Fibroblast of the aortic adventitia (primary cell): Measurements from ENCODE around the gene LDLRAD3. TPM values are rescaled to one million over a fixed set of nuclear protein-coding genes. Genes with fewer than 3 reads are reported as not detected.

Experiments
- DNase-seq: peaks from one replicate; pipeline ENCODE4 v3.0.0-alpha.2; 2010; ENCODE audit warnings: low read depth
- H3K4me3 ChIP-seq: 2 replicates; pipeline ENCODE4 v1.5.1; 2011; ENCODE audit warnings: low read depth, mild to moderate bottlenecking, control low read depth, low read length, moderate library complexity
- total RNA-seq: library from RNA; depleted of rRNA; stranded (reverse); fragments of >200 nt; gene quantifications from 2 replicates; pipeline ENCODE4 v1.2.3, GENCODE V29; 2012; ENCODE audit warnings: low replicate concordance
- TF ChIP-seq, protein P1 (sequence below): IDR thresholded peaks from 2 replicates; pipeline ENCODE4 v1.5.1; 2011; ENCODE audit warnings: mild to moderate bottlenecking, low read length, control low read depth, inconsistent platforms; ENCODE audit not compliant: insufficient read depth

Gene LDLRAD3
- total RNA-seq, 1 donor, result 10.8 TPM

GRCh38 chr11:36132940-36133339 lies 189.1 kb downstream of the LDLRAD3 start:
- peak; percentile 23 for DNase-seq
- H3K4me3 ChIP-seq, result no peak overlapping the region
- TF ChIP-seq, protein P1, sequence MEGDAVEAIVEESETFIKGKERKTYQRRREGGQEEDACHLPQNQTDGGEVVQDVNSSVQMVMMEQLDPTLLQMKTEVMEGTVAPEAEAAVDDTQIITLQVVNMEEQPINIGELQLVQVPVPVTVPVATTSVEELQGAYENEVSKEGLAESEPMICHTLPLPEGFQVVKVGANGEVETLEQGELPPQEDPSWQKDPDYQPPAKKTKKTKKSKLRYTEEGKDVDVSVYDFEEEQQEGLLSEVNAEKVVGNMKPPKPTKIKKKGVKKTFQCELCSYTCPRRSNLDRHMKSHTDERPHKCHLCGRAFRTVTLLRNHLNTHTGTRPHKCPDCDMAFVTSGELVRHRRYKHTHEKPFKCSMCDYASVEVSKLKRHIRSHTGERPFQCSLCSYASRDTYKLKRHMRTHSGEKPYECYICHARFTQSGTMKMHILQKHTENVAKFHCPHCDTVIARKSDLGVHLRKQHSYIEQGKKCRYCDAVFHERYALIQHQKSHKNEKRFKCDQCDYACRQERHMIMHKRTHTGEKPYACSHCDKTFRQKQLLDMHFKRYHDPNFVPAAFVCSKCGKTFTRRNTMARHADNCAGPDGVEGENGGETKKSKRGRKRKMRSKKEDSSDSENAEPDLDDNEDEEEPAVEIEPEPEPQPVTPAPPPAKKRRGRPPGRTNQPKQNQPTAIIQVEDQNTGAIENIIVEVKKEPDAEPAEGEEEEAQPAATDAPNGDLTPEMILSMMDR, result no peak

DNA sequence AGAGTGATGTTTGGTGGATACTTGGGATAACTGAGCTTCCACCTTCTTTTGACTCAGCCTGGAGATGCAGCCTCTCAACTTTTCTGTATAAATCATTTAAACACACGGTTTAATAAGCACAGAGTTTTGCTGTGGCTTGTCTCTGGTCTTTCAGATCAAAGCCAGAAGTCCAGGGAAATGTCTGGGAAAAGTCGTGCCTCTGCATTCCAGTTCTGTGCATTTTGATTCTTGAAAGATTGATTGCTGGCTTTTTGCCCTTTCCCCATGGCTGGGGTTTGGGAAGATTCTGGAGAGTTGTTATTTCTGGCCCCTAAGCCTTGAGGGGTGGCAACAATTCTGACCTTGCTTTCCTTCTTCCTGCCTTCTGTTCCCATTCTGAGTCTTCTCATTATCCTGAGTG lies 191.2 kb downstream of the LDLRAD3 start:
- TF ChIP-seq, protein P1, result no peak
- DNase-seq, result peak; percentile 14
- no peak overlapping the region for H3K4me3 ChIP-seq

DNA sequence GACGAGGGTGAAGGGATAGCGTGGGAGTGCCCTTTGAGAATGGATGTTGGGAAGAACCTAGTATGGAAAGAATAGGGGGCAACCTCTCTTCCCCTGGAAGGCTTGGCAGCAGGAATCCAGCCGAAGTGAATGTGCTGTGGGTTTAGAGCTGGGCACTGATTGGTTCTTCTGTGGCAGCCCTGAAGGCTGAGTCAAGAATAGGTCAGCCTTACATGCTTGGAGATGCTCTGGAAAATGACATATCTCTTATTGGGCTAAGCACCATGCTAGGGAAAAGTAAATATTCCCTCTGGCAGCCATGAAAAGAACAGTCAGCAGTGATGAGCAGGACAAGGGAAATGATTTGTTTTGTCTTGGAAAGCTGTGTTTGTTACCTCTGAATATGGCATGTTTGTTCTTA lies 195.9 kb downstream of the LDLRAD3 start:
- H3K4me3 ChIP-seq, result no peak overlapping the region
- TF ChIP-seq, protein P1, result no peak
- DNase-seq, result no peak

DNA sequence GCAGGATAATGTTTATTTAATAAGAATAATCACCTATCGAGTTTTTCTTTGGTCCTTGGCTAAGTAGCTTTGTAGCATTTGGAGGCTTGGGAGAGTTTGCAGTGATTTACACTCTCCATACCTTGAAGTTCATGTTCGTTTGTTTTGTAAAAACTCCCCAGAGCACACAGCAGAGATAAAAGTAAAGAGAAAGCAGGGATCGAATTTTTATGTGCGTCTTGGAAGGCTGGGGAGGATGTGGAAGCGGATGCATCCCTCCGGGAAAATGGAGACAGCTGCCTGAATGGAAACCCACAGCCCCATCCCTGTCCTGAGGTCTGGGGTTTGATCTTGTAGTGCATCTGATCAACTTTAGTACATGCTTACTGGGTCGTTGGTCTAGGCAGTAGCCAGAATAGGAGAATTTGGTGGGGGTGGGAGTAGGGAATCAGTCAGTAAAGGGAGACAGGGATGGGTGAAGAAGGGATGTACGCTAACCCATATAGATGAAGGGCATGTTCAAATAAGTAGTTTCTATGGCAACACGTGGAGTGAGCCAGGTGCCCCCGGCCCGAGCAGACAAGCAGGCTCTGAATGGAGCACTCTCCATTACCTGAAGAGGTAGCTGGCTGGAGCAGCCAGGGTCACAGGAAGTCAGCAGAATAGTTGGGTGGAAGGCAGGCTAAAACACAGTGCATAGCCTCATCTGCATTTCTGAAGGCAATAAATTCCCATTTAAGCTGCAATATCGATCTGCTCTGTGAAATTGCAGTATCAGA lies 197.5 kb downstream of the LDLRAD3 start:
- H3K4me3 ChIP-seq, result no peak overlapping the region
- TF ChIP-seq, protein P1, result no peak
- DNase-seq, result no peak

GRCh38 chr11:36141956-36142355 lies 198.1 kb downstream of the LDLRAD3 start:
- H3K4me3 ChIP-seq, result no peak overlapping the region
- no peak for DNase-seq
- TF ChIP-seq, protein P1, result no peak

GRCh38 chr11:36142439-36142838 lies 198.6 kb downstream of the LDLRAD3 start:
- no peak overlapping the region for H3K4me3 ChIP-seq
- TF ChIP-seq, protein P1, result no peak
- DNase-seq, result no peak

- TF ChIP-seq, protein P1, result no peak
- DNase-seq, result no peak
- no peak overlapping the region for H3K4me3 ChIP-seq
Measured at GRCh38 chr11:36142879-36143278, 199.0 kb downstream of the LDLRAD3 start.
